Suprapubic skin (tissue), 3 donors: ENCODE measurements around the gene ZNF226.

ENCODE experiments used
- EP300 ChIP-seq: sonication (generic); formaldehyde crosslinking; IDR thresholded peaks from one replicate; pipeline ENCODE4 v1.6.1; 2017; ENCODE audit warnings: antibody characterized with exemption
- TF ChIP-seq, protein P1 (sequence below), 2 donors: fragments of 200-600 bp in 1 of 2; fragments of 450-650 bp in 1 of 2; sonication (generic) in 1 of 2; IDR thresholded peaks; one replicate each; pipeline ENCODE4 v1.5.1; 2016 to 2019; ENCODE audit warnings: antibody characterized with exemption in 2 of 2, mild to moderate bottlenecking in 1 of 2, moderate library complexity in 1 of 2

DNA sequence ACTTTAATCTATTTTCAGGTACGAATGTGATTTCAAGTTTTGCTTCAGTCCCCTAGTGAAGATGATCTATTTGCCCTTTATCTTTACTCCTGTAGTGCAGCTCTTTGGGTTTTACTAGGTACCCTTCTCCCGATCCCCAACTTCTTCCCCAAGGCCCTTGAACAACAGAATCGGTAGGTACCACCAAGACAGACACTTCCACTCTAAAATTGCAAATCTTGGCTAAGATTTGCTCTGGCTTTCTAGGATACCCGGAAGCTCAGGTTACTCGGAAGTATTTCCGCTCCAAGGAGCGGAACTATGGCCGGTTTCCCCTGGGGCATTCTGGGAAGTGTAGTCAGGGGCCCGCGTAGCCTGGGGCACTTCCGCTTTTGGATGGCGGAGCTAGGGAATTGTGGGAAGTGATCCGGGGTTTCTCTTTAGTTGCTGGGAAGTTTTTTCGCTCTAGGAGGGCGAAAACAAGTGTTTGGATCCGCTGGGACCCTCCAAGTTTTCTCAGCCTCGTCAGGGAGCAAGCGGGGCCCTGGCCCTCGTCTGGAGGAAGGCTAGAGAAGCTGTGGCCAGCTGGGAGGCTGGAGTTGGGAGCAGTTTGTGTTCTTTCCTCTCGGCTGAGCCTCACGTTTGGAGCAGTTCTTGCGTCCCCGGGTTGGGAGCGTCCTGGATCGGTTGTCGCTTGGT is 42.4 kb downstream of the ZNF226 start:
- TF ChIP-seq, protein P1, sequence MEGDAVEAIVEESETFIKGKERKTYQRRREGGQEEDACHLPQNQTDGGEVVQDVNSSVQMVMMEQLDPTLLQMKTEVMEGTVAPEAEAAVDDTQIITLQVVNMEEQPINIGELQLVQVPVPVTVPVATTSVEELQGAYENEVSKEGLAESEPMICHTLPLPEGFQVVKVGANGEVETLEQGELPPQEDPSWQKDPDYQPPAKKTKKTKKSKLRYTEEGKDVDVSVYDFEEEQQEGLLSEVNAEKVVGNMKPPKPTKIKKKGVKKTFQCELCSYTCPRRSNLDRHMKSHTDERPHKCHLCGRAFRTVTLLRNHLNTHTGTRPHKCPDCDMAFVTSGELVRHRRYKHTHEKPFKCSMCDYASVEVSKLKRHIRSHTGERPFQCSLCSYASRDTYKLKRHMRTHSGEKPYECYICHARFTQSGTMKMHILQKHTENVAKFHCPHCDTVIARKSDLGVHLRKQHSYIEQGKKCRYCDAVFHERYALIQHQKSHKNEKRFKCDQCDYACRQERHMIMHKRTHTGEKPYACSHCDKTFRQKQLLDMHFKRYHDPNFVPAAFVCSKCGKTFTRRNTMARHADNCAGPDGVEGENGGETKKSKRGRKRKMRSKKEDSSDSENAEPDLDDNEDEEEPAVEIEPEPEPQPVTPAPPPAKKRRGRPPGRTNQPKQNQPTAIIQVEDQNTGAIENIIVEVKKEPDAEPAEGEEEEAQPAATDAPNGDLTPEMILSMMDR (IDR thresholded peaks at IDR 0.05): no peak
- TF ChIP-seq EP300: no peak
